Sigmoid colon (tissue), 7 donors: ENCODE results near the gene OPCML. TPM values are rescaled to one million over a fixed set of nuclear protein-coding genes. Genes with fewer than 3 reads are reported as not detected.

ENCODE experiments used
- DNase-seq: peaks from one replicate; pipeline ENCODE4 v3.0.0-alpha.2; 2019
- H3K27ac ChIP-seq, 4 donors: fragments of 200-600 bp; sonication (generic); one replicate each; pipeline ENCODE4 v1.5.1; 2016 to 2019; ENCODE audit warnings: mild to moderate bottlenecking in 1 of 4
- H3K27me3 ChIP-seq, 3 donors: fragments of 200-600 bp; sonication (generic); one replicate each; pipeline ENCODE4 v1.5.1; 2019; ENCODE audit warnings: mild to moderate bottlenecking in 1 of 3
- H3K36me3 ChIP-seq, 4 donors: fragments of 200-600 bp; sonication (generic); one replicate each; pipeline ENCODE4 v1.5.1; 2016 to 2019
- H3K4me1 ChIP-seq, 4 donors: fragments of 200-600 bp; sonication (generic); one replicate each; pipeline ENCODE4 v1.5.1; 2017 to 2019
- H3K4me3 ChIP-seq, 4 donors: fragments of 200-600 bp; sonication (generic); one replicate each; pipeline ENCODE4 v1.5.1; 2017 to 2019; ENCODE audit warnings: mild to moderate bottlenecking in 2 of 4, moderate library complexity in 1 of 4
- H3K9me3 ChIP-seq, 4 donors: fragments of 200-600 bp in 3 of 4; sonication (generic) in 3 of 4; one replicate each; pipeline versions ENCODE4 v1.5.1 to v1.6.1; 2013 to 2019
- EP300 ChIP-seq, 4 donors: sonication (generic); formaldehyde crosslinking; IDR thresholded peaks; one replicate each; pipeline ENCODE4 v1.6.1; 2017; ENCODE audit warnings: antibody characterized with exemption in 4 of 4
- POLR2A ChIP-seq, 2 donors: fragments of 450-650 bp; IDR thresholded peaks; one replicate each; pipeline ENCODE4 v1.6.1; 2016; ENCODE audit warnings: antibody characterized with exemption in 2 of 2, mild to moderate bottlenecking in 2 of 2, moderate library complexity in 2 of 2
- POLR2AphosphoS5 ChIP-seq, 4 donors: sonication (generic); formaldehyde crosslinking; IDR thresholded peaks; one replicate each; pipeline ENCODE4 v1.6.1; 2017; ENCODE audit warnings: antibody characterized with exemption in 4 of 4
- WGBS, 2 donors: extraction: QIAGEN DNeasy Blood & Tissue Kit; methylation state at CpG; one replicate each; pipeline ENCODE4 v1.1.7; 2013; 5-methylcytosine and 5-hydroxymethylcytosine counted together
- intact Hi-C: fragments of 100-400 bp; cut with DNase I; formaldehyde crosslinking; loops from one replicate; pipeline ENCODE4 v1.15.1; 2023
- polyA plus RNA-seq, 3 donors: library from polyadenylated mRNA; stranded (reverse); fragments of 200-250 nt; gene quantifications; one replicate each; pipeline ENCODE4 v1.2.3, GENCODE V29; 2013
- total RNA-seq, 4 donors: library from RNA; depleted of rRNA; stranded (reverse); fragments of >200 nt; gene quantifications; one replicate each; pipeline ENCODE4 v1.1.0, GENCODE V29; 2016
- TF ChIP-seq, protein P1 (sequence below), 4 experiments: fragments of 450-650 bp in 3 of 4; fragments of 200-600 bp in 1 of 4; IDR thresholded peaks; one replicate each; pipeline ENCODE4 v1.5.1; 2016 to 2019; ENCODE audit warnings: antibody characterized with exemption in 4 of 4, mild to moderate bottlenecking in 3 of 4, moderate library complexity in 2 of 4
- donor health status: healthy with polysubstance abuse.
- donor health status: Bipolar disorder and iron deficiency.
- donor health status: healthy.

OPCML gene
- total and polyA plus RNA-seq, 7 donors: under 0.01 to 0.14 (median 0.03) TPM; not detected in 4

DNA sequence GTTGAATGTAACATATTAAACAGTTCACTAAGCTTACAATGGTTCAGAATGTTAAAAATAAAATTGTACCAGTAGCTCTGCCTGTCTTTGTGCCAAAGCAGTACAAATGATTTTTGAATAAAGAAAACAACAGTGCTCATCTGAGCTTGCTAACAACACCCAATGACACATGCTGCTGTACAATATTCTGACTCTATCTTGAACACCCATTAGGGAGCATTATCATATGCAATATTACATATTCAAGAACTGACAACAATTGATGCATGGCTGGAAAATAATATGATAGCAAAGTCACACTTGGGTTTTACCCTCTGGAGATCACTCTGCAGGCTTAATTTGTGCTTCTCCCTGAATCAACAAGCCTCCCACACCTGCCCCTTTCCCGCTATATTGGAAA is 953.7 kb downstream of the OPCML start:
- 86 to 93% methylated on average over 1 of the region's 1 CpG for WGBS, 2 donors
- Histone ChIP-seq H3K27ac (no peak overlapping the region), H3K36me3 (no peaks in the 10 kb centered on the region), H3K4me1 (no peaks in the 10 kb centered on the region), H3K4me3 (no peak overlapping the region), H3K27me3 (no peaks in the 10 kb centered on the region), H3K9me3 (no peaks in the 10 kb centered on the region)
- TF ChIP-seq POLR2AphosphoS5 (IDR thresholded peaks at IDR 0.05) (no peak), EP300 (IDR thresholded peaks at IDR 0.05) (no peak), POLR2A (IDR thresholded peaks at IDR 0.05) (no peak)
- TF ChIP-seq, protein P1, sequence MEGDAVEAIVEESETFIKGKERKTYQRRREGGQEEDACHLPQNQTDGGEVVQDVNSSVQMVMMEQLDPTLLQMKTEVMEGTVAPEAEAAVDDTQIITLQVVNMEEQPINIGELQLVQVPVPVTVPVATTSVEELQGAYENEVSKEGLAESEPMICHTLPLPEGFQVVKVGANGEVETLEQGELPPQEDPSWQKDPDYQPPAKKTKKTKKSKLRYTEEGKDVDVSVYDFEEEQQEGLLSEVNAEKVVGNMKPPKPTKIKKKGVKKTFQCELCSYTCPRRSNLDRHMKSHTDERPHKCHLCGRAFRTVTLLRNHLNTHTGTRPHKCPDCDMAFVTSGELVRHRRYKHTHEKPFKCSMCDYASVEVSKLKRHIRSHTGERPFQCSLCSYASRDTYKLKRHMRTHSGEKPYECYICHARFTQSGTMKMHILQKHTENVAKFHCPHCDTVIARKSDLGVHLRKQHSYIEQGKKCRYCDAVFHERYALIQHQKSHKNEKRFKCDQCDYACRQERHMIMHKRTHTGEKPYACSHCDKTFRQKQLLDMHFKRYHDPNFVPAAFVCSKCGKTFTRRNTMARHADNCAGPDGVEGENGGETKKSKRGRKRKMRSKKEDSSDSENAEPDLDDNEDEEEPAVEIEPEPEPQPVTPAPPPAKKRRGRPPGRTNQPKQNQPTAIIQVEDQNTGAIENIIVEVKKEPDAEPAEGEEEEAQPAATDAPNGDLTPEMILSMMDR (IDR thresholded peaks at IDR 0.05): no peak
- no peak for DNase-seq
- intact Hi-C loops: no loop called here

DNA sequence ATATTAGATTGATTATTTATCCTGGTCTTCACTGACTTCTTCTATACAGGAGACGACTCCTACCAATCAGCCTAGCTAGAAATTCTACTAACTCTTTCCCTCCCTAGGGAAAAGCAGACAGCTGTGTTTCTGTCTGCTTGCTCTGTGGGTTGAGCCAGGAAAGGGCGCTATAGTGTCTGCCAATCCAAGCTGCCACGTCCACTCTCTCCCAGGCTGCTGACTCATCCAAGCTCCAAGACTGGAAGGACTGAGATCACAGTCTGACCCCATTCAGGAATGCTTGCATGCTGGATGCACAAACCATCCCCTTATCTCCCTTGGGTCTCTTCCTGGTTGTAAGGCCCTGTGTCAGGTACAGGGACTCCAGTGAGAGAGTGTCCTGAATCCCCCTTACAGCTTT is 955.6 kb downstream of the OPCML start:
- Histone ChIP-seq H3K36me3 (no peaks in the 10 kb centered on the region), H3K27me3 (no peaks in the 10 kb centered on the region), H3K4me1 (no peaks in the 10 kb centered on the region), H3K27ac (no peak overlapping the region), H3K4me3 (no peak overlapping the region), H3K9me3 (peaks cover 0 to 1% (median 0%) of the 10 kb centered on the region in 4 donors)
- 78% methylated on average over 3 of the region's 3 CpGs for whole genome bisulfite sequencing, 2 donors
- TF ChIP-seq, protein P1 (IDR thresholded peaks at IDR 0.05): no peak
- TF ChIP-seq POLR2AphosphoS5 (IDR thresholded peaks at IDR 0.05): no peak
- DNase-seq: no peak
- intact Hi-C loops: no loop called here

DNA sequence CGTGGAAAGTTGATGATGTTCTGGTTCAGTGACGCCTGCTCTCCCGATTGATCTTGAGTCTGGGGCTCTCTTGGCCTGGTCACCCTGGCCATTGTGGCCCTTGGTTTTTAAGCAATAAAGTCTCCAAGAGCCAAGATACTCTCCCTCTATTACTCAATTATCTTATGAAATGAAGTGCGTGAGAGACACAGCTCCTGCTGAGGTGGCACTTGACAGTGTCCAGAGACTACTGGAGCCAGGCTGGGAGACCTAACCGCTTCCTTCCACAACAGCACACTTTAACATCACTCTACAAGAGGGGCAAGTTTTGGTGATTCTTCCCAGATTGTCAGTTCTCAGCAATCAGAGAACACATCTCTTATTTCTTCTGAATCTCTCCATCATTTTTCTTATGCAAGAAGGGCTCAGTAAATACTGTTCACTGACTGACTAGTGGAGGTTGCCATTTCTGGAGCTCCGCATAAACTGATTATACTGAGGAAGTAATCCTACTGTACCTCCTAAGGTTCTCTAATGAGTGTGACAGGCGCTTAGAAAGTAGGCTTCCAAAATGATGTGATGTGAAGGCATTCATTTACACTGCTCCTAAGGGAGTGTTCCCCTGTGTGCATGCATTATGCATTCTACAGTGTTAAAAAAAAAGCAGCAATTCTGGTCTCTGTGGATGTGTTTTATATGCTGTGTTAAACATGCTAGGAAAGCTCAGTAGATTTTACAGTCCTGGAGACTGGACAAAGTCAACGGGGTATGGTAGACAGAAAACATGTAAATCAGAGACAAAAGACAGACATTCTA is 968.0 kb downstream of the OPCML start:
- Histone ChIP-seq H3K27me3 (no peaks in the 10 kb centered on the region), H3K4me1 (no peaks in the 10 kb centered on the region), H3K36me3 (no peaks in the 10 kb centered on the region), H3K4me3 (no peak overlapping the region), H3K9me3 (peaks cover 0 to 5% (median 0%) of the 10 kb centered on the region in 4 donors), H3K27ac (no peak overlapping the region)
- no peak for DNase-seq
- 89 to 91% methylated on average over 8 of the region's 8 CpGs for WGBS, 2 donors
- intact Hi-C loops: no loop called here
- TF ChIP-seq, protein P1 (IDR thresholded peaks at IDR 0.05): no peak
- TF ChIP-seq POLR2A (IDR thresholded peaks at IDR 0.05) (no peak), EP300 (IDR thresholded peaks at IDR 0.05) (no peak), POLR2AphosphoS5 (IDR thresholded peaks at IDR 0.05) (no peak)

DNA sequence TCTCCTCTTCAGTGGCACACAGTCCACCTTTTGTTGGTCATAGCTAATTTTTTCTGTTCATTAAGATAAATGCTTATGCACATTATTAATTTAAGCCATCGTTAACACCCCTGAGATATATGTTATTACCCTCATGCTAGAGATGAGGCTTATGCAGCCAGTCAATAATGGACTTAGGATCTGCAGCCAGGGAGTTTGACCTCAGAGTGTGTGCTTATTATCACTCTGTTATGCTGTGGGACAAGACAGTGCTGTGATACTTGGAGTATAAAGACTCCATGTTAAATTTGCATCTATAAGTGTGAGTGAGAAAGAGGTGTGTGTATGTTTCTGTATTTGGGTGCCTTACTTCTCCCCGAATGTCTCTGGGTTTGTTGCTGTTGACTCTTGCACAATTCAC is 969.3 kb downstream of the OPCML start:
- TF ChIP-seq POLR2A (IDR thresholded peaks at IDR 0.05): no peak
- no peak for TF ChIP-seq POLR2AphosphoS5 (IDR thresholded peaks at IDR 0.05)
- TF ChIP-seq, protein P1 (IDR thresholded peaks at IDR 0.05): no peak
- no peak for TF ChIP-seq EP300 (IDR thresholded peaks at IDR 0.05)
- no peak overlapping the region for H3K27ac ChIP-seq
- no peak overlapping the region for H3K4me3 ChIP-seq
- intact Hi-C loops: no loop called here
- H3K27me3 ChIP-seq: no peaks in the 10 kb centered on the region
- 81 to 85% methylated on average over 2 of the region's 2 CpGs for WGBS, 2 donors
- H3K4me1 ChIP-seq: no peaks in the 10 kb centered on the region
- no peaks in the 10 kb centered on the region for H3K9me3 ChIP-seq
- no peaks in the 10 kb centered on the region for H3K36me3 ChIP-seq
- DNase-seq: no peak

DNA sequence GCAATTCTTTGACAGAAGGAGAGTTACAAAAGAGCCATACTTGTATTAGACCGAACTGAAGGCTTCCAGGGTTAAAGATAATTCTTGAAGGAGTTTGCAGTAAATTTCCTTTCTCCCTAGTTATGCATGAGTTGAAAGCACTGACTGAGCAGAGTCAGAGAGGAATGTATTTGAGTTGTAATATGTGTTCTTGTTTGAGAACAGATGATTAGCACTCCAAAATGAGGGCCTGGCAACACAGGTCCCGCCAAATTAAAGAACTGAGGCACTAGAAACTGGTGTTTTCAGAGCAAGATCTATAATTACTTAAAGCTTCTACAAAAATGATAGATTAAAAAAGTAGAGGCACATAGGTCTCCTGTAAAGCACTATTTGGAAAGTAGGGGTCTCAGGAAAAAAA is 970.4 kb downstream of the OPCML start:
- H3K4me1 ChIP-seq: no peaks in the 10 kb centered on the region

More for the DNA sequence above, 970.4 kb downstream of the OPCML start:
- DNase-seq: no peak
- H3K27ac ChIP-seq: no peak overlapping the region
- 66 to 78% methylated on average over 2 of the region's 2 CpGs for WGBS, 2 donors
- intact Hi-C loops: no loop called here
- H3K36me3 ChIP-seq: no peaks in the 10 kb centered on the region
- H3K27me3 ChIP-seq: no peaks in the 10 kb centered on the region
- no peaks in the 10 kb centered on the region for H3K9me3 ChIP-seq
- no peak overlapping the region for H3K4me3 ChIP-seq
- TF ChIP-seq POLR2AphosphoS5 (IDR thresholded peaks at IDR 0.05) (no peak), POLR2A (IDR thresholded peaks at IDR 0.05) (no peak)
- TF ChIP-seq, protein P1 (IDR thresholded peaks at IDR 0.05): no peak
